ENCODE data around the gene FZR1. TPM values are rescaled to one million over a fixed set of nuclear protein-coding genes. Genes with fewer than 3 reads are reported as not detected.

FZR1 gene
- total RNA-seq, 1 donor from 2014 or later = 51.9 TPM

GRCh38 chr19:3514930-3515329, 8.8 kb downstream of the FZR1 start:
- Histone ChIP-seq H3K4me3 (ENCODE audit: low read depth, low read length) (no peak overlapping the region), H3K36me3 (ENCODE audit: control insufficient read depth, insufficient read depth, low read length) (no peaks in the 10 kb centered on the region)
- DNase-seq (ENCODE audit: low read depth) = no peak

GRCh38 chr19:3515891-3516422, 9.8 kb downstream of the FZR1 start:
- no peaks in the 10 kb centered on the region for H3K27me3 ChIP-seq (ENCODE audit: control insufficient read depth, insufficient read depth, low read length)
- no peak for DNase-seq (ENCODE audit: low read depth)
- TF ChIP-seq CTCF (IDR thresholded peaks at IDR 0.05; ENCODE audit: insufficient read depth, low read length, poor library complexity, severe bottlenecking) = no peak
- H3K36me3 ChIP-seq (ENCODE audit: control insufficient read depth, insufficient read depth, low read length) = no peaks in the 10 kb centered on the region
- H3K4me3 ChIP-seq (ENCODE audit: low read depth, low read length) = no peak overlapping the region

More at GRCh38 chr19:3514930-3515329, 8.8 kb downstream of the FZR1 start:
- no peak for TF ChIP-seq CTCF (IDR thresholded peaks at IDR 0.05; ENCODE audit: insufficient read depth, low read length, poor library complexity, severe bottlenecking)
- no peaks in the 10 kb centered on the region for H3K27me3 ChIP-seq (ENCODE audit: control insufficient read depth, insufficient read depth, low read length)

GRCh38 chr19:3516675-3517207, 10.6 kb downstream of the FZR1 start:
- DNase-seq (ENCODE audit: low read depth) = no peak
- no peaks in the 10 kb centered on the region for H3K36me3 ChIP-seq (ENCODE audit: control insufficient read depth, insufficient read depth, low read length)
- no peak overlapping the region for H3K4me3 ChIP-seq (ENCODE audit: low read depth, low read length)
- TF ChIP-seq CTCF (IDR thresholded peaks at IDR 0.05; ENCODE audit: insufficient read depth, low read length, poor library complexity, severe bottlenecking) = no peak
- H3K27me3 ChIP-seq (ENCODE audit: control insufficient read depth, insufficient read depth, low read length) = no peaks in the 10 kb centered on the region

GRCh38 chr19:3517638-3518037, 11.5 kb downstream of the FZR1 start:
- no peaks in the 10 kb centered on the region for H3K27me3 ChIP-seq (ENCODE audit: control insufficient read depth, insufficient read depth, low read length)
- H3K4me3 ChIP-seq (ENCODE audit: low read depth, low read length) = no peak overlapping the region
- no peak for DNase-seq (ENCODE audit: low read depth)
- no peaks in the 10 kb centered on the region for H3K36me3 ChIP-seq (ENCODE audit: control insufficient read depth, insufficient read depth, low read length)
- TF ChIP-seq CTCF (IDR thresholded peaks at IDR 0.05; ENCODE audit: insufficient read depth, low read length, poor library complexity, severe bottlenecking) = no peak

- Histone ChIP-seq H3K27me3 (ENCODE audit: control insufficient read depth, insufficient read depth, low read length) (no peaks in the 10 kb centered on the region), H3K36me3 (ENCODE audit: control insufficient read depth, insufficient read depth, low read length) (no peaks in the 10 kb centered on the region), H3K4me3 (ENCODE audit: low read depth, low read length) (no peak overlapping the region)
- no peak for DNase-seq (ENCODE audit: low read depth)
- no peak for TF ChIP-seq CTCF (IDR thresholded peaks at IDR 0.05; ENCODE audit: insufficient read depth, low read length, poor library complexity, severe bottlenecking)
Observed at GRCh38 chr19:3518255-3518654, 12.1 kb downstream of the FZR1 start.

GRCh38 chr19:3518659-3519058, 12.5 kb downstream of the FZR1 start:
- DNase-seq (ENCODE audit: low read depth) = no peak
- Histone ChIP-seq H3K27me3 (ENCODE audit: control insufficient read depth, insufficient read depth, low read length) (no peaks in the 10 kb centered on the region), H3K36me3 (ENCODE audit: control insufficient read depth, insufficient read depth, low read length) (no peaks in the 10 kb centered on the region), H3K4me3 (ENCODE audit: low read depth, low read length) (no peak overlapping the region)
- no peak for TF ChIP-seq CTCF (IDR thresholded peaks at IDR 0.05; ENCODE audit: insufficient read depth, low read length, poor library complexity, severe bottlenecking)
